Fibroblast of lung (primary cell): ENCODE measurements around the gene ARSG. TPM values are rescaled to one million over a fixed set of nuclear protein-coding genes. Genes with fewer than 3 reads are reported as not detected.

Source experiments
- DNase-seq, 2 donors: peaks; one replicate each; pipeline versions ENCODE4 v3.0.0 to v3.0.0-alpha.2; 2010; ENCODE audit warnings: low read depth in 2 of 2
- H2AFZ ChIP-seq: 2 replicates; pipeline ENCODE4 v1.5.1; 2012; ENCODE audit warnings: low read length, control low read depth, inconsistent platforms
- H3K27ac ChIP-seq: 2 replicates; pipeline ENCODE4 v1.5.1; 2011; ENCODE audit warnings: low read length, control low read depth; ENCODE audit not compliant: insufficient read depth
- H3K27me3 ChIP-seq: 2 replicates; pipeline ENCODE4 v1.5.1; 2011; ENCODE audit warnings: mild to moderate bottlenecking, low read length; ENCODE audit not compliant: control insufficient read depth, insufficient read depth
- H3K36me3 ChIP-seq: 2 replicates; pipeline ENCODE4 v1.5.1; 2011; ENCODE audit warnings: low read length; ENCODE audit not compliant: control insufficient read depth, insufficient read depth
- H3K4me1 ChIP-seq: 2 replicates; pipeline ENCODE4 v1.5.1; 2011; ENCODE audit warnings: low read length; ENCODE audit not compliant: control insufficient read depth, insufficient read depth; ENCODE audit errors: extremely low read depth
- H3K4me2 ChIP-seq: 2 replicates; pipeline ENCODE4 v1.5.1; 2011; ENCODE audit warnings: low read length, control low read depth; ENCODE audit not compliant: insufficient read depth; ENCODE audit errors: extremely low read depth
- H3K4me3 ChIP-seq, 4 experiments: fragments of 200-600 bp in 1 of 4; sonication (generic) in 1 of 4; replicated peaks in 1 of 4; 2 replicates each; pipeline ENCODE4 v1.5.1; 2011 to 2016; ENCODE audit warnings: low read length in 4 of 4, low read depth in 3 of 4, mild to moderate bottlenecking in 3 of 4, control low read depth in 2 of 4, inconsistent platforms in 1 of 4, mixed read lengths in 1 of 4; ENCODE audit not compliant: insufficient read depth in 1 of 4; ENCODE audit errors: control extremely low read depth in 1 of 4
- H3K79me2 ChIP-seq: 2 replicates; pipeline ENCODE4 v1.5.1; 2012; ENCODE audit warnings: mild to moderate bottlenecking, low read length, inconsistent platforms; ENCODE audit not compliant: control insufficient read depth, insufficient read depth
- H3K9ac ChIP-seq: 2 replicates; pipeline ENCODE4 v1.5.1; 2011; ENCODE audit warnings: mild to moderate bottlenecking, low read length, control low read depth; ENCODE audit not compliant: insufficient read depth
- H3K9me3 ChIP-seq: 2 replicates; pipeline ENCODE4 v1.5.1; 2012; ENCODE audit warnings: low read depth, low read length; ENCODE audit not compliant: control insufficient read depth, insufficient read depth
- H4K20me1 ChIP-seq: 2 replicates; pipeline ENCODE4 v1.5.1; 2011; ENCODE audit warnings: low read length; ENCODE audit not compliant: control insufficient read depth, insufficient read depth; ENCODE audit errors: extremely low read depth
- EZH2 ChIP-seq: IDR thresholded peaks from 2 replicates; pipeline ENCODE4 v1.5.1; 2012; ENCODE audit warnings: low read length, control low read depth, mild to moderate bottlenecking; ENCODE audit errors: missing control alignments
- polyA plus RNA-seq, 2 donors: library from polyadenylated mRNA; depleted of rRNA in 1 of 2; stranded (reverse) in 1 of 2; unstranded in 1 of 2; fragments of >200 nt; gene quantifications; 2 replicates each; pipeline ENCODE4 v1.2.1, GENCODE V29; 2011 to 2012; ENCODE audit warnings: missing spikeins in 1 of 2
- total RNA-seq: library from RNA; depleted of rRNA; stranded (reverse); fragments of >200 nt; gene quantifications from 2 replicates; pipeline ENCODE4 v1.2.1, GENCODE V29; 2014
- TF ChIP-seq, protein P1 (sequence below), 2 donors: IDR thresholded peaks in 1 of 2; conservative IDR thresholded peaks in 1 of 2; 1 replicate in 1 of 2; 2 replicates in 1 of 2; pipeline ENCODE4 v1.5.1; 2011 to 2012; ENCODE audit warnings: low read length in 2 of 2, control low read depth in 1 of 2, inconsistent platforms in 1 of 2, low read depth in 1 of 2, mild to moderate bottlenecking in 1 of 2

The ARSG gene
- total and polyA plus RNA-seq, 2 donors (not counting 1 experiment from before 2014, with no cell fraction given) = 3.5 to 8.1 TPM

DNA sequence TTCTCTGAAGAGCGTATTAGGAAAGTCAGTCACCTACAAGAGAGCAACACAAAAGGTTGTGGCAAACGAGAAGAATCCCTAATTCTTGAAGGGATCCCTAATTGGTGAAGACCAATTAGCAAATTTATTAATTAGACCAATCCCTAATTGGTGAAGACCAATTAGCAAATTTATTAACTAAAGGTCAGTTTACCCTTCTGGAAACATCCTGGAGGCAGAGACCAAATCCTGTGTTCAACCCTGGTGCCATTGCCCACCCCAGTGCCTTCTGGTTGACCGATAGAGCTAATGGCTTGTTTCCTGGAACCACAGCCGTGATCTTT lies 91.8 kb downstream of the ARSG start:
- Histone ChIP-seq H3K79me2 (no peaks in the 10 kb centered on the region), H3K27ac (peak overlapping the region; percentile 97), H3K27me3 (no peaks in the 10 kb centered on the region), H3K4me1 (peaks cover 38% of the 10 kb centered on the region), H2AFZ (no peak overlapping the region), H3K36me3 (no peaks in the 10 kb centered on the region), H3K4me3 (no peak overlapping the region), H3K9me3 (no peaks in the 10 kb centered on the region), H3K9ac (peak overlapping the region; percentile 50), H3K4me2 (peak overlapping the region; percentile 69), H4K20me1 (no peaks in the 10 kb centered on the region)
- DNase-seq = no peak
- TF ChIP-seq, protein P1, sequence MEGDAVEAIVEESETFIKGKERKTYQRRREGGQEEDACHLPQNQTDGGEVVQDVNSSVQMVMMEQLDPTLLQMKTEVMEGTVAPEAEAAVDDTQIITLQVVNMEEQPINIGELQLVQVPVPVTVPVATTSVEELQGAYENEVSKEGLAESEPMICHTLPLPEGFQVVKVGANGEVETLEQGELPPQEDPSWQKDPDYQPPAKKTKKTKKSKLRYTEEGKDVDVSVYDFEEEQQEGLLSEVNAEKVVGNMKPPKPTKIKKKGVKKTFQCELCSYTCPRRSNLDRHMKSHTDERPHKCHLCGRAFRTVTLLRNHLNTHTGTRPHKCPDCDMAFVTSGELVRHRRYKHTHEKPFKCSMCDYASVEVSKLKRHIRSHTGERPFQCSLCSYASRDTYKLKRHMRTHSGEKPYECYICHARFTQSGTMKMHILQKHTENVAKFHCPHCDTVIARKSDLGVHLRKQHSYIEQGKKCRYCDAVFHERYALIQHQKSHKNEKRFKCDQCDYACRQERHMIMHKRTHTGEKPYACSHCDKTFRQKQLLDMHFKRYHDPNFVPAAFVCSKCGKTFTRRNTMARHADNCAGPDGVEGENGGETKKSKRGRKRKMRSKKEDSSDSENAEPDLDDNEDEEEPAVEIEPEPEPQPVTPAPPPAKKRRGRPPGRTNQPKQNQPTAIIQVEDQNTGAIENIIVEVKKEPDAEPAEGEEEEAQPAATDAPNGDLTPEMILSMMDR (conservative IDR thresholded peaks at IDR 0.05 in 1 of 2, IDR thresholded peaks at IDR 0.05 in 1 of 2; ENCODE audit: low read depth in 1 of 2, low read length in 2 of 2) = no peak
- no peak for TF ChIP-seq EZH2

DNA sequence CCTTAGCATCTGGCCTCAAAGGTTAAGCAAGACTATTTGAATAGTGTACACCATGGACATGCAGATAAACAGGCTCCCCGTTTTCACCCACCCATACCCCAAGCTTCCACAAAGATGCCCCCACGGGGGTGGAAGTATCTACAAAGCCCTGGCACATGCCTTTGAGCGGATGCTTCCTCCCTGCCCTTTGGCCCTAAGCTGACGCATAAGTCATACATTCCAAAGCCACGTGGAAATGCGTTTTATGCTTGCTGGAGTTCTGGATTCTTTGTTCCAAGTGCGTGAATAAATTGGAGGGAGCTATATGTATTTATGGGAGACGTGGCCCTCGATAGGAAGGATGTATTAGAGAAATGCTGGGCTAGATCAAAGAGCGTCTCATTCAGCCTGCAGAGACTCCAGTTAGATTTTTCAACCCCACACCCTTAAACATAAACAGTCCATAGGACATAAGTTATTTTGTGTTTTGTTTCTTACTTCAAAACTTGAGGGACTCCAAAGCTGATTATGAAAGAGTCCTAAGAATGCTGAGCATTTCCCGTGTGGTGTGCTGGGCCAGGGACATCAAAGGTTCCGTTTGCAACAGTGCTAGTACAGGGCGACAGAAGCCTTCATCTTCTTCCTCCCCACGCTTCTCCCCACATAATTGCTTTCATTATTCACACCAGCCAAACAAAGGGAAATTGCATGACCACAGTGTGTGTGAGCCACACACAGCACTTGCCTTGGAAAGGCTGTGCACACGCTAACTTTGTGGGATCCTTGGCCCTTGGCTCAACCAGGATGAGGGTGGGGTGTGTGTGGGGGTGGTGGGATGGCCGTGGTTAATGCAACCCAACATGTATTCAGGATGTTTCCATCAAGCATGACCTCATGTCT lies 92.4 kb downstream of the ARSG start:
- Histone ChIP-seq H3K79me2 (no peaks in the 10 kb centered on the region), H3K36me3 (no peaks in the 10 kb centered on the region), H3K4me3 (peak overlapping the region in 1 of 4 experiments; percentile 14), H3K4me1 (peaks cover 35% of the 10 kb centered on the region), H3K27me3 (no peaks in the 10 kb centered on the region), H2AFZ (no peak overlapping the region), H3K9ac (peak overlapping the region; percentile 50), H3K27ac (peak overlapping the region; percentile 97), H3K9me3 (no peaks in the 10 kb centered on the region), H4K20me1 (no peaks in the 10 kb centered on the region), H3K4me2 (peak overlapping the region; percentile 69)
- DNase-seq = peak; percentile 91 to 94
- TF ChIP-seq, protein P1 (conservative IDR thresholded peaks at IDR 0.05 in 1 of 2, IDR thresholded peaks at IDR 0.05 in 1 of 2; ENCODE audit: low read depth in 1 of 2, low read length in 2 of 2) = no peak
- TF ChIP-seq EZH2 = no peak

DNA sequence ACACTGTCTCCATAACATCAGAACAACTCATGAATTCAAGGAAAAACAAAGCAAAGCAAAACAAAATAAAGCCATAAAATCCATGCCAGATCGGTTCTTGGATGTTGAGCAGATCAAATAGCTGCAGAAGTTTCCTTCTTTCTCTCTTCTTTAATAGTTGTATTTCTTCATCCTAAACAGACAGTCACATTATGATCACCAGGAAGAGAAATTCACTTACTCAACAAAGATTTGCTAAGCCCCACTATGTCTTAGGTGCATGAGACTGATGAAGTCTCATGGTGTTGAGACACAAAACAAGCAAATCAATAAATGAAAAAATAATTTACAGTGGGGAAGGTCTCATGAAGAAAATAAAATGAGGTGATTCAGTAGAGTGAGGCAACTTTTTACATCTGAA lies 93.2 kb downstream of the ARSG start:
- DNase-seq = no peak
- H2AFZ ChIP-seq = no peak overlapping the region
- TF ChIP-seq, protein P1 (conservative IDR thresholded peaks at IDR 0.05 in 1 of 2, IDR thresholded peaks at IDR 0.05 in 1 of 2; ENCODE audit: low read depth in 1 of 2, low read length in 2 of 2) = no peak
- no peak for TF ChIP-seq EZH2

More for the DNA sequence above, 93.2 kb downstream of the ARSG start:
- H3K79me2 ChIP-seq = no peaks in the 10 kb centered on the region
- H4K20me1 ChIP-seq = no peaks in the 10 kb centered on the region
- peaks cover 30% of the 10 kb centered on the region for H3K4me1 ChIP-seq
- H3K4me3 ChIP-seq = no peak overlapping the region
- peak overlapping the region; percentile 97 for H3K27ac ChIP-seq
- no peaks in the 10 kb centered on the region for H3K9me3 ChIP-seq
- peak overlapping the region; percentile 50 for H3K9ac ChIP-seq
- H3K27me3 ChIP-seq = no peaks in the 10 kb centered on the region
- peak overlapping the region; percentile 69 for H3K4me2 ChIP-seq
- no peaks in the 10 kb centered on the region for H3K36me3 ChIP-seq
